Transverse colon (tissue), 3 donors: ENCODE measurements around the gene LMCD1.

ENCODE experiments used
- CTCF ChIP-seq, 5 experiments: fragments of 200-600 bp in 3 of 5; fragments of 450-650 bp in 2 of 5; sonication (generic) in 3 of 5; IDR thresholded peaks; 1 replicate in 2 of 5; 2 replicates in 3 of 5; pipeline ENCODE4 v1.5.1; 2016 to 2017; ENCODE audit warnings: antibody characterized with exemption in 5 of 5, inconsistent platforms in 3 of 5, mild to moderate bottlenecking in 2 of 5, moderate library complexity in 1 of 5
- POLR2A ChIP-seq: fragments of 450-650 bp; IDR thresholded peaks from one replicate; pipeline ENCODE4 v1.6.1; 2016; ENCODE audit warnings: antibody characterized with exemption, mild to moderate bottlenecking, moderate library complexity

GRCh38 chr3:8541486-8541885 lies 39.9 kb downstream of the LMCD1 start:
- TF ChIP-seq CTCF (IDR thresholded peaks at IDR 0.05) = no peak
- TF ChIP-seq POLR2A = no peak
